SK-N-SH (cell line): ENCODE data around the gene CAPN10. TPM values are rescaled to one million over a fixed set of nuclear protein-coding genes. Genes with fewer than 3 reads are reported as not detected.
A peak's percentile ranks its signal among the peaks of the same experiment; 100 is the strongest.

Experiments
- CTCF ChIA-PET: fragments of 300-600, 350-600 bp; formaldehyde crosslinking; extraction: SDS; loops from one replicate; lab custom pipeline; 2021; lab: Yijun Ruan, JAX
- POLR2A ChIA-PET: fragments of 350-600 bp; sonication (Branson Sonifier 250); formaldehyde crosslinking; extraction: SDS; loops from one replicate; lab custom pipeline; 2020; ENCODE audit warnings: antibody characterized with exemption, inconsistent platforms; lab: Yijun Ruan, JAX
- DNase-seq: peaks from one replicate; pipeline ENCODE4 v3.0.0; 2012
- H2AFZ ChIP-seq: fragments of 200-600 bp; sonication (generic); 2 replicates; pipeline ENCODE4 v1.8.1; 2016; ENCODE audit warnings: antibody characterized with exemption, mild to moderate bottlenecking, low read depth
- H3F3A ChIP-seq: fragments of 200-600 bp; sonication (generic); replicated peaks from 2 replicates; pipeline ENCODE3; 2016; ENCODE audit warnings: antibody characterized with exemption, mild to moderate bottlenecking; ENCODE audit not compliant: insufficient read depth
- H3K27ac ChIP-seq, 2 experiments: fragments of 200-500 bp in 1 of 2; fragments of 200-600 bp in 1 of 2; sonication (Bioruptor generic) in 1 of 2; sonication (generic), shearing (Covaris generic) in 1 of 2; 2 replicates each; pipeline versions ENCODE4 v1.5.1 to v1.6.1; 2014 to 2016; ENCODE audit warnings: low read depth in 2 of 2, inconsistent platforms in 1 of 2, low read length in 1 of 2, mild to moderate bottlenecking in 1 of 2, mixed read lengths in 1 of 2
- H3K27me3 ChIP-seq: fragments of 200-600 bp; sonication (generic), shearing (Covaris generic); 2 replicates; pipeline ENCODE4 v1.6.1; 2016; ENCODE audit warnings: mixed run types; ENCODE audit not compliant: insufficient read depth
- H3K36me3 ChIP-seq, 2 experiments: fragments of 200-500 bp in 1 of 2; fragments of 200-600 bp in 1 of 2; sonication (Bioruptor generic) in 1 of 2; sonication (generic) in 1 of 2; replicated peaks in 1 of 2; 2 replicates each; pipeline versions ENCODE3 to v1.5.1; 2014 to 2016; ENCODE audit warnings: low read length in 1 of 2, mild to moderate bottlenecking in 1 of 2; ENCODE audit not compliant: insufficient read depth in 2 of 2, control insufficient read depth in 1 of 2
- H3K4me1 ChIP-seq, 2 experiments: fragments of 200-500 bp in 1 of 2; fragments of 200-600 bp in 1 of 2; sonication (Bioruptor generic) in 1 of 2; sonication (generic), shearing (Covaris generic) in 1 of 2; 2 replicates each; pipeline versions ENCODE4 v1.5.1 to v1.6.1; 2014 to 2016; ENCODE audit warnings: low read depth in 1 of 2, low read length in 1 of 2, mixed run types in 1 of 2; ENCODE audit not compliant: insufficient read depth in 2 of 2, control insufficient read depth in 1 of 2
- H3K4me2 ChIP-seq: fragments of 200-600 bp; sonication (generic), shearing (Covaris generic); 2 replicates; pipeline ENCODE4 v1.6.1; 2017; ENCODE audit warnings: mixed run types
- H3K4me3 ChIP-seq, 2 experiments: fragments of 200-500 bp in 1 of 2; fragments of 200-600 bp in 1 of 2; sonication (Bioruptor generic) in 1 of 2; sonication (generic), shearing (Covaris generic) in 1 of 2; 2 replicates each; pipeline versions ENCODE4 v1.5.1 to v1.8.1; 2014 to 2016; ENCODE audit warnings: low read depth in 2 of 2, inconsistent platforms in 1 of 2, low read length in 1 of 2, mild to moderate bottlenecking in 1 of 2, mixed read lengths in 1 of 2, moderate library complexity in 1 of 2
- H3K79me2 ChIP-seq: fragments of 200-600 bp; sonication (generic); 2 replicates; pipeline ENCODE4 v1.8.1; 2017; ENCODE audit warnings: mild to moderate bottlenecking; ENCODE audit not compliant: insufficient read depth
- H3K9ac ChIP-seq: fragments of 200-600 bp; sonication (generic); 2 replicates; pipeline ENCODE4 v1.6.1; 2017; ENCODE audit warnings: mixed run types
- H3K9me2 ChIP-seq: fragments of 200-600 bp; sonication (generic); 2 replicates; pipeline ENCODE4 v1.6.1; 2017; ENCODE audit warnings: mixed run types
- H3K9me3 ChIP-seq: fragments of 200-600 bp; sonication (generic); 2 replicates; pipeline ENCODE4 v1.6.1; 2017; ENCODE audit warnings: mixed run types, mild to moderate bottlenecking, moderate library complexity
- H4K20me1 ChIP-seq: fragments of 200-600 bp; sonication (generic); 2 replicates; pipeline ENCODE4 v1.6.1; 2017; ENCODE audit warnings: mild to moderate bottlenecking, mixed run types; ENCODE audit not compliant: insufficient read depth
- ELF1 ChIP-seq: IDR thresholded peaks from 2 replicates; pipeline ENCODE4 v1.4.0; 2012
- FOXJ3 ChIP-seq: sonication (generic); formaldehyde crosslinking; IDR thresholded peaks from 2 replicates; pipeline ENCODE4 v1.5.1; 2020; ENCODE audit warnings: mild to moderate bottlenecking, missing genetic modification reagents
- GABPA ChIP-seq: IDR thresholded peaks from 2 replicates; pipeline ENCODE4 v1.4.0; 2012; ENCODE audit warnings: low read depth, mild to moderate bottlenecking
- JUND ChIP-seq: IDR thresholded peaks from 2 replicates; pipeline ENCODE4 v1.4.0; 2012
- MEF2A ChIP-seq: IDR thresholded peaks from 2 replicates; pipeline ENCODE4 v1.4.0; 2012; ENCODE audit warnings: low read depth, borderline replicate concordance
- MXI1 ChIP-seq: IDR thresholded peaks from 2 replicates; pipeline ENCODE4 v1.6.1; 2012; ENCODE audit warnings: mild to moderate bottlenecking, low read depth, low read length, improper control_type of control experiment
- NFIC ChIP-seq: IDR thresholded peaks from 2 replicates; pipeline ENCODE4 v1.4.0; 2012; ENCODE audit warnings: borderline replicate concordance
- NRF1 ChIP-seq: IDR thresholded peaks from 2 replicates; pipeline ENCODE4 v1.6.1; 2012; ENCODE audit warnings: low read depth, mild to moderate bottlenecking, low read length
- POLR2AphosphoS5 ChIP-seq: IDR thresholded peaks from 2 replicates; pipeline ENCODE4 v1.6.1; 2012; ENCODE audit warnings: low read depth, low read length
- RAD21 ChIP-seq: IDR thresholded peaks from 2 replicates; pipeline ENCODE4 v1.6.1; 2012; ENCODE audit warnings: mild to moderate bottlenecking, low read length
- RCOR1 ChIP-seq: fragments of 150-350 bp; IDR thresholded peaks from 2 replicates; pipeline ENCODE4 v1.6.1; 2017; ENCODE audit warnings: antibody characterized with exemption, low read length
- RFX5 ChIP-seq: IDR thresholded peaks from 2 replicates; pipeline ENCODE4 v1.6.1; 2012; ENCODE audit warnings: mild to moderate bottlenecking, improper control_type of control experiment, low read length
- RXRA ChIP-seq: IDR thresholded peaks from 2 replicates; pipeline ENCODE4 v1.4.0; 2012; ENCODE audit warnings: low read depth, mild to moderate bottlenecking, borderline replicate concordance
- SIN3A ChIP-seq: IDR thresholded peaks from 2 replicates; pipeline ENCODE4 v1.6.1; 2012; ENCODE audit warnings: low read depth, mild to moderate bottlenecking, low read length, moderate library complexity, borderline replicate concordance
- SMC3 ChIP-seq: IDR thresholded peaks from 2 replicates; pipeline ENCODE4 v1.6.1; 2012; ENCODE audit warnings: low read depth, low read length, improper control_type of control experiment
- TAF1 ChIP-seq: IDR thresholded peaks from 2 replicates; pipeline ENCODE4 v1.6.1; 2012; ENCODE audit warnings: low read depth, mild to moderate bottlenecking, low read length, moderate library complexity, borderline replicate concordance
- TEAD4 ChIP-seq: IDR thresholded peaks from 2 replicates; pipeline ENCODE4 v1.4.0; 2012; ENCODE audit warnings: mild to moderate bottlenecking, borderline replicate concordance; ENCODE audit not compliant: insufficient read depth
- WGBS: methylation state at CpG from one replicate; pipeline ENCODE4 v1.1.6; 2017; ENCODE audit warnings: low lambda C conversion rate; 5-methylcytosine and 5-hydroxymethylcytosine counted together
- polyA plus RNA-seq, 3 experiments: library from polyadenylated mRNA; depleted of rRNA; stranded (reverse); fragments of >200 nt; gene quantifications; 2 replicates each; pipeline ENCODE4 v1.2.3, GENCODE V29; 2012
- TF ChIP-seq, protein P1 (sequence below): fragments of 200-600 bp; sonication (generic); IDR thresholded peaks from 2 replicates; pipeline ENCODE4 v1.6.1; 2017; ENCODE audit warnings: antibody characterized with exemption, mild to moderate bottlenecking, moderate library complexity
- TF ChIP-seq, protein P2 (sequence below): fragments of 150-350 bp; IDR thresholded peaks from 2 replicates; pipeline ENCODE4 v1.6.1; 2017; ENCODE audit warnings: antibody characterized with exemption, low read length, low read depth, borderline replicate concordance
- TF ChIP-seq, protein P3 (sequence below): fragments of 150-350 bp; IDR thresholded peaks from 2 replicates; pipeline ENCODE4 v1.6.1; 2016; ENCODE audit warnings: mild to moderate bottlenecking, low read depth, low read length
- TF ChIP-seq, protein P4 (sequence below): IDR thresholded peaks from 2 replicates; pipeline ENCODE4 v1.4.0; 2012; ENCODE audit warnings: low read depth, borderline replicate concordance
- TF ChIP-seq, protein P5 (sequence below): IDR thresholded peaks from 2 replicates; pipeline ENCODE4; 2012
- TF ChIP-seq, protein P6 (sequence below): IDR thresholded peaks from 2 replicates; pipeline ENCODE4 v1.4.0; 2012; ENCODE audit warnings: low read depth, borderline replicate concordance

CAPN10 gene
- polyA plus RNA-seq, 1 of the 3 experiments (the other 2 are of a cell fraction): 24.0 TPM

DNA sequence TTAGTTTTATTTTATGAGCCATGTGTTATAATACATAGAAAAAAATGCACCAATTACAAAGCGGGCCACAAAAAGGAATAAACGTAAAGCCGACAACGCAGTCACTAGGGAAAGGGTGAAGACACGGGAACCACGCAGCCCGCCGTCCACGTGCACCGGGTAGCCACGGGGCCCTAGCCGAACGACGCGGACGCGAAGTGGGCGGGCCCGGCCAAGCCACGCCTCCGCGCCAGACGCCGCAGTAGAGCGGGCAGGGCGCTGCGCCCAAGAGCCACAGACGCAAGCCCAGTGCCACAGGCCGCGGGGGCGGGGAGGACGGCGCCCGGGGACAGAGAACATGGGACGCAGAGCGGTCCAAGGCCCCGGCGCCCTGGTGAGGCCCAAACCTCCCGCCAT, 26.5 kb upstream of the CAPN10 start, which contains the start of gene DUSP28 (continued):
- TF ChIP-seq, protein P1, sequence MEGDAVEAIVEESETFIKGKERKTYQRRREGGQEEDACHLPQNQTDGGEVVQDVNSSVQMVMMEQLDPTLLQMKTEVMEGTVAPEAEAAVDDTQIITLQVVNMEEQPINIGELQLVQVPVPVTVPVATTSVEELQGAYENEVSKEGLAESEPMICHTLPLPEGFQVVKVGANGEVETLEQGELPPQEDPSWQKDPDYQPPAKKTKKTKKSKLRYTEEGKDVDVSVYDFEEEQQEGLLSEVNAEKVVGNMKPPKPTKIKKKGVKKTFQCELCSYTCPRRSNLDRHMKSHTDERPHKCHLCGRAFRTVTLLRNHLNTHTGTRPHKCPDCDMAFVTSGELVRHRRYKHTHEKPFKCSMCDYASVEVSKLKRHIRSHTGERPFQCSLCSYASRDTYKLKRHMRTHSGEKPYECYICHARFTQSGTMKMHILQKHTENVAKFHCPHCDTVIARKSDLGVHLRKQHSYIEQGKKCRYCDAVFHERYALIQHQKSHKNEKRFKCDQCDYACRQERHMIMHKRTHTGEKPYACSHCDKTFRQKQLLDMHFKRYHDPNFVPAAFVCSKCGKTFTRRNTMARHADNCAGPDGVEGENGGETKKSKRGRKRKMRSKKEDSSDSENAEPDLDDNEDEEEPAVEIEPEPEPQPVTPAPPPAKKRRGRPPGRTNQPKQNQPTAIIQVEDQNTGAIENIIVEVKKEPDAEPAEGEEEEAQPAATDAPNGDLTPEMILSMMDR: no peak
- TF ChIP-seq NFIC: no peak
- TF ChIP-seq RCOR1: no peak
- TF ChIP-seq MXI1: peak; percentile 99
- TF ChIP-seq, protein P2, sequence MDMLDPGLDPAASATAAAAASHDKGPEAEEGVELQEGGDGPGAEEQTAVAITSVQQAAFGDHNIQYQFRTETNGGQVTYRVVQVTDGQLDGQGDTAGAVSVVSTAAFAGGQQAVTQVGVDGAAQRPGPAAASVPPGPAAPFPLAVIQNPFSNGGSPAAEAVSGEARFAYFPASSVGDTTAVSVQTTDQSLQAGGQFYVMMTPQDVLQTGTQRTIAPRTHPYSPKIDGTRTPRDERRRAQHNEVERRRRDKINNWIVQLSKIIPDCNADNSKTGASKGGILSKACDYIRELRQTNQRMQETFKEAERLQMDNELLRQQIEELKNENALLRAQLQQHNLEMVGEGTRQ: no peak
- TF ChIP-seq TEAD4: no peak
- TF ChIP-seq, protein P3, sequence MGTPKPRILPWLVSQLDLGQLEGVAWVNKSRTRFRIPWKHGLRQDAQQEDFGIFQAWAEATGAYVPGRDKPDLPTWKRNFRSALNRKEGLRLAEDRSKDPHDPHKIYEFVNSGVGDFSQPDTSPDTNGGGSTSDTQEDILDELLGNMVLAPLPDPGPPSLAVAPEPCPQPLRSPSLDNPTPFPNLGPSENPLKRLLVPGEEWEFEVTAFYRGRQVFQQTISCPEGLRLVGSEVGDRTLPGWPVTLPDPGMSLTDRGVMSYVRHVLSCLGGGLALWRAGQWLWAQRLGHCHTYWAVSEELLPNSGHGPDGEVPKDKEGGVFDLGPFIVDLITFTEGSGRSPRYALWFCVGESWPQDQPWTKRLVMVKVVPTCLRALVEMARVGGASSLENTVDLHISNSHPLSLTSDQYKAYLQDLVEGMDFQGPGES: no peak
- peak; percentile 71 for TF ChIP-seq TAF1
- TF ChIP-seq MEF2A: no peak
- no peak for TF ChIP-seq RXRA
- no peak for TF ChIP-seq SMC3
- TF ChIP-seq, protein P4, sequence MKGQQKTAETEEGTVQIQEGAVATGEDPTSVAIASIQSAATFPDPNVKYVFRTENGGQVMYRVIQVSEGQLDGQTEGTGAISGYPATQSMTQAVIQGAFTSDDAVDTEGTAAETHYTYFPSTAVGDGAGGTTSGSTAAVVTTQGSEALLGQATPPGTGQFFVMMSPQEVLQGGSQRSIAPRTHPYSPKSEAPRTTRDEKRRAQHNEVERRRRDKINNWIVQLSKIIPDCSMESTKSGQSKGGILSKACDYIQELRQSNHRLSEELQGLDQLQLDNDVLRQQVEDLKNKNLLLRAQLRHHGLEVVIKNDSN: peak; percentile 49; the same call in 1 of the 2 replicates

DNA sequence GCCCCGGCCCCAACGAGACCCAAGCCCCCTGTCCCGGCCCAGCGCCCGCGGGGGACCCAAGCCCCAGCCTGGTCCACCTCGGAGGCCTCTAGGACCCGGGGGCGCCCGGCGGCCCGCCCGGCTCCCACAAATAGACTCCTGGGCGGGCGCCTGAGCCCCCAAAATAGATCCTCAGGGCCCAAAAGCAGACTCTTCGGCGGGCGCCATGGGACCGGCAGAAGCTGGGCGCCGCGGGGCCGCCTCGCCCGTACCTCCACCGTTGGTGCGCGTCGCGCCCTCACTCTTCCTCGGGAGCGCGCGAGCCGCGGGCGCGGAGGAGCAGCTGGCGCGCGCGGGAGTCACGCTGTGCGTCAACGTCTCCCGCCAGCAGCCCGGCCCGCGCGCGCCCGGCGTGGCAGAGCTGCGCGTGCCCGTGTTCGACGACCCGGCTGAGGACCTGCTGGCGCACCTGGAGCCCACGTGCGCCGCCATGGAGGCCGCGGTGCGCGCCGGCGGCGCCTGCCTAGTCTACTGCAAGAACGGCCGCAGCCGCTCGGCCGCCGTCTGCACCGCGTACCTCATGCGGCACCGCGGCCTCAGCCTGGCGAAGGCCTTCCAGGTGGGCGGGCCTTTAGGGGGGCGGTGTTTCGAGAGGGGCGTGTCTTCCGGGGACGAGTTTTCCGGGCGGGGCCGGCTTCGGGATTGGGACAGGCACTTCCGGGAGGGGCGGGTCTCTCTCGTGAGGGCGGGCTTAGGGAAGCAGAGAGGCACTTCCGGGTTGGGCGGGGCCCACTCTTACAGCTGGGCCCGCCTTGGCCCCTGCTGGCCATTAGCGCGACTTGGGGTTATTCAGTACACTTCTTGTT, 25.8 kb upstream of the CAPN10 start:
- POLR2A ChIA-PET: interaction anchor here (0.7 to 2.1 kb wide), 7 partner anchors 9 to 312 kb away, joined by 3 to 19 read pairs (median 4); partner anchors contain the start of genes CAPN10, GPC1 and KIF1A
- CTCF ChIA-PET: interaction anchor here (0.7 to 1.8 kb wide), 4 partner anchors 25 to 291 kb away, joined by 3 to 7 read pairs (median 4); no protein-coding TSS in a partner anchor
- peaks cover 16% of the 10 kb centered on the region for H3F3A ChIP-seq
- TF ChIP-seq SIN3A: peak; percentile 32; the same call in 1 of the 2 replicates
- TF ChIP-seq JUND: no peak
- TF ChIP-seq RFX5: 0 out of 2 replicates have a peak, but pooled peaks have one; percentile 26
- TF ChIP-seq, protein P5, sequence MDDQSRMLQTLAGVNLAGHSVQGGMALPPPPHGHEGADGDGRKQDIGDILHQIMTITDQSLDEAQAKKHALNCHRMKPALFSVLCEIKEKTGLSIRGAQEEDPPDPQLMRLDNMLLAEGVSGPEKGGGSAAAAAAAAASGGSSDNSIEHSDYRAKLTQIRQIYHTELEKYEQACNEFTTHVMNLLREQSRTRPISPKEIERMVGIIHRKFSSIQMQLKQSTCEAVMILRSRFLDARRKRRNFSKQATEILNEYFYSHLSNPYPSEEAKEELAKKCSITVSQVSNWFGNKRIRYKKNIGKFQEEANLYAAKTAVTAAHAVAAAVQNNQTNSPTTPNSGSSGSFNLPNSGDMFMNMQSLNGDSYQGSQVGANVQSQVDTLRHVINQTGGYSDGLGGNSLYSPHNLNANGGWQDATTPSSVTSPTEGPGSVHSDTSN: peak; percentile 5
- TF ChIP-seq GABPA: peak; percentile 69
- TF ChIP-seq POLR2AphosphoS5: peak; percentile 88
- peak; percentile 99 for TF ChIP-seq ELF1
- TF ChIP-seq, protein P6, sequence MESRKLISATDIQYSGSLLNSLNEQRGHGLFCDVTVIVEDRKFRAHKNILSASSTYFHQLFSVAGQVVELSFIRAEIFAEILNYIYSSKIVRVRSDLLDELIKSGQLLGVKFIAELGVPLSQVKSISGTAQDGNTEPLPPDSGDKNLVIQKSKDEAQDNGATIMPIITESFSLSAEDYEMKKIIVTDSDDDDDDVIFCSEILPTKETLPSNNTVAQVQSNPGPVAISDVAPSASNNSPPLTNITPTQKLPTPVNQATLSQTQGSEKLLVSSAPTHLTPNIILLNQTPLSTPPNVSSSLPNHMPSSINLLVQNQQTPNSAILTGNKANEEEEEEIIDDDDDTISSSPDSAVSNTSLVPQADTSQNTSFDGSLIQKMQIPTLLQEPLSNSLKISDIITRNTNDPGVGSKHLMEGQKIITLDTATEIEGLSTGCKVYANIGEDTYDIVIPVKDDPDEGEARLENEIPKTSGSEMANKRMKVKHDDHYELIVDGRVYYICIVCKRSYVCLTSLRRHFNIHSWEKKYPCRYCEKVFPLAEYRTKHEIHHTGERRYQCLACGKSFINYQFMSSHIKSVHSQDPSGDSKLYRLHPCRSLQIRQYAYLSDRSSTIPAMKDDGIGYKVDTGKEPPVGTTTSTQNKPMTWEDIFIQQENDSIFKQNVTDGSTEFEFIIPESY: no peak
- peak; percentile 91 for TF ChIP-seq MXI1
- TF ChIP-seq NRF1: peak; percentile 57
- no peak for TF ChIP-seq RAD21
- TF ChIP-seq TAF1: peak; percentile 50
- no peak for TF ChIP-seq FOXJ3 (CRISPR knock-in tag)

More for the DNA sequence above, 25.8 kb upstream of the CAPN10 start:
- Histone ChIP-seq H3K9me2 (no peaks in the 10 kb centered on the region), H3K36me3 (peaks cover 0 to 7% of the 10 kb centered on the region in 2 experiments), H3K4me1 (peaks cover 28 to 35% of the 10 kb centered on the region in 2 experiments), H4K20me1 (peaks cover 13% of the 10 kb centered on the region; the same call in 1 of the 2 replicates), H3K9ac (peak overlapping the region; percentile 97), H3K4me2 (peak overlapping the region; percentile 84), H3K4me3 (peak overlapping the region; percentile 64 to 85), H2AFZ (peak overlapping the region; percentile 1; the same call in 1 of the 2 replicates), H3K27me3 (no peaks in the 10 kb centered on the region), H3K27ac (peak overlapping the region; percentile 86 to 92), H3K9me3 (no peaks in the 10 kb centered on the region), H3K79me2 (peaks cover 51% of the 10 kb centered on the region)
- WGBS: 0% methylated on average over 2 of the region's 101 CpGs
- peak; percentile 94 for DNase-seq
